ENCODE measurements around the gene NTN3. TPM values are rescaled to one million over a fixed set of nuclear protein-coding genes. Genes with fewer than 3 reads are reported as not detected.

The NTN3 gene
- total and polyA plus RNA-seq, 2 of the 4 experiments (the other 2 are of a cell fraction), result 0.18 to 0.38 TPM

DNA sequence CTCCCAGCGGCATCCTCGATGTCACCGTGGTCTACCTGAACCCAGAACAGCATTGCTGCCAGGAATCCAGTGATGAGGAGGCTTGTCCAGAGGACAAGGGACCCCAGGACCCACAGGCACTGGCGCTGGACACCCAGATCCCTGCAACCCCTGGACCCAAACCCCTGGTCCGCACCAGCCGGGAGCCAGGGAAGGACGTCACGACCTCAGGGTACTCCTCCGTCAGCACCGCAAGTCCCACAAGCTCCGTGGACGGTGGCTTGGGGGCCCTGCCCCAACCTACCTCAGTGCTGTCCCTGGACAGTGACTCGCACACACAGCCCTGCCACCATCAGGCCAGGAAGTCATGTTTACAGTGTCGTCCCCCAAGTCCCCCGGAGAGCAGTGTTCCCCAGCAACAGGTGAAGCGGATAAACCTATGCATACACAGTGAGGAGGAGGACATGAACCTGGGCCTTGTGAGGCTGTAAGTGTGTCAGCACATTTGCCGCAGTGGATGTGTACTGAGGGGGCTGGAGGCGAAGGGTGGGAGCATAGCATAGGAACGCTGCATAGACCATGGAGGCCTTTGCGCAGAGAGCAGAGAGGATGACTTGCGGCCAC, 14.4 kb upstream of the NTN3 start:
- H3K4ac ChIP-seq (ENCODE audit: low read depth, low read length), result no peak overlapping the region
- H2AK5ac ChIP-seq (ENCODE audit: low read depth, low read length), result no peak overlapping the region
- no peak overlapping the region for H3K9ac ChIP-seq (ENCODE audit: low read depth, low read length)
- no peak overlapping the region for H4K8ac ChIP-seq (ENCODE audit: low read depth in 2 of 2, low read length in 2 of 2)
- intact Hi-C loops (cut with micrococcal nuclease), result no loop called here
- H3K18ac ChIP-seq (ENCODE audit: low read depth, low read length), result no peak overlapping the region
- H3K4me2 ChIP-seq (ENCODE audit: low read depth, low read length), result no peak overlapping the region
- CTCF ChIA-PET, result no interaction called here
- no peak for DNase-seq
- no peak overlapping the region for H2BK20ac ChIP-seq (ENCODE audit: low read depth, low read length)
- H3K23ac ChIP-seq (ENCODE audit: low read depth, low read length), result no peak overlapping the region
- no peak overlapping the region for H2BK5ac ChIP-seq (ENCODE audit: low read depth, low read length, poor library complexity, severe bottlenecking)
- H3K27ac ChIP-seq (ENCODE audit: insufficient read depth, low read length), result no peak overlapping the region
- no peak overlapping the region for H2AK9ac ChIP-seq (replicated peaks; ENCODE audit: low read depth, low read length, poor library complexity)
- in situ Hi-C loops (cut with MboI; ENCODE audit: low sequenced_read_pairs), result no loop called here
- peaks cover 5% of the 10 kb centered on the region for H4K20me1 ChIP-seq (ENCODE audit: insufficient read depth, low read length)
- H3K4me3 ChIP-seq (ENCODE audit: insufficient read depth, low read depth, low read length), result no peak overlapping the region
- WGBS, 2 experiments (ENCODE audit: extremely low coverage in 2 of 2, insufficient read length in 1 of 2), result 94% methylated on average over 6 of the region's 21 CpGs; no CpG with 5 or more reads in 1 of the 2 experiments
- H3K9me1 ChIP-seq (ENCODE audit: insufficient read depth, low read length), result no peaks in the 10 kb centered on the region
- dilution Hi-C loops (cut with HindIII; ENCODE audit: low sequenced_read_pairs, unreplicated experiment), result no loop called here
- no peak overlapping the region for H4K91ac ChIP-seq (ENCODE audit: insufficient read depth, low read depth, low read length)
- H3K79me1 ChIP-seq (ENCODE audit: low read depth in 1 of 2, low read length in 2 of 2), result peaks cover 5 to 53% of the 10 kb centered on the region in 2 experiments; a peak in 3 of 4 replicates
- ATAC-seq (ENCODE audit: low read depth), result no peak
- POLR2A ChIA-PET (ENCODE audit: unreplicated experiment), result no interaction called here
- H2BK120ac ChIP-seq (ENCODE audit: low read depth, low read length), result no peak overlapping the region
- H4K5ac ChIP-seq (ENCODE audit: low read depth, low read length), result no peak overlapping the region
- no peaks in the 10 kb centered on the region for H3K9me3 ChIP-seq (ENCODE audit: control insufficient read depth, insufficient read depth, low read length)
- peaks cover 7% of the 10 kb centered on the region; the same call in 1 of the 2 replicates for H3K4me1 ChIP-seq (ENCODE audit: control insufficient read depth, insufficient read depth, low read length)
- no peak overlapping the region for H3K56ac ChIP-seq (ENCODE audit: extremely low read depth, insufficient read depth, low read length)
- peaks cover 29% of the 10 kb centered on the region for H3K36me3 ChIP-seq (ENCODE audit: control insufficient read depth, insufficient read depth, low read length)
- no peaks in the 10 kb centered on the region for H3K27me3 ChIP-seq (ENCODE audit: control insufficient read depth, insufficient read depth, low read length)
- H2BK15ac ChIP-seq (ENCODE audit: low read depth, low read length), result no peak overlapping the region
- BruUV-seq (replicated peaks), result no TSS peak
- no peak overlapping the region for H3K14ac ChIP-seq (replicated peaks; ENCODE audit: low read depth, low read length)
- TF ChIP-seq MXI1 (IDR thresholded peaks at IDR 0.05; ENCODE audit: borderline replicate concordance, low read depth, low read length), result no peak
- no peak for TF ChIP-seq BHLHE40 (IDR thresholded peaks at IDR 0.05; ENCODE audit: low read depth, low read length)
- no peak for TF ChIP-seq FOS (IDR thresholded peaks at IDR 0.05; ENCODE audit: low read depth, low read length)
- TF ChIP-seq POLR2A (IDR thresholded peaks at IDR 0.05; ENCODE audit: low read depth, low read length), result no peak
- no peak for TF ChIP-seq MAFK (IDR thresholded peaks at IDR 0.05; ENCODE audit: low read depth, low read length)
- TF ChIP-seq, protein P1, sequence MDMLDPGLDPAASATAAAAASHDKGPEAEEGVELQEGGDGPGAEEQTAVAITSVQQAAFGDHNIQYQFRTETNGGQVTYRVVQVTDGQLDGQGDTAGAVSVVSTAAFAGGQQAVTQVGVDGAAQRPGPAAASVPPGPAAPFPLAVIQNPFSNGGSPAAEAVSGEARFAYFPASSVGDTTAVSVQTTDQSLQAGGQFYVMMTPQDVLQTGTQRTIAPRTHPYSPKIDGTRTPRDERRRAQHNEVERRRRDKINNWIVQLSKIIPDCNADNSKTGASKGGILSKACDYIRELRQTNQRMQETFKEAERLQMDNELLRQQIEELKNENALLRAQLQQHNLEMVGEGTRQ (IDR thresholded peaks at IDR 0.05; ENCODE audit: low read depth, low read length), result no peak
- TF ChIP-seq NFE2L2 (IDR thresholded peaks at IDR 0.05; ENCODE audit: low read depth, low read length), result no peak
- TF ChIP-seq SMC3 (IDR thresholded peaks at IDR 0.05; ENCODE audit: low read depth, low read length), result no peak
- no peak for TF ChIP-seq CHD1 (IDR thresholded peaks at IDR 0.05; ENCODE audit: low read depth, low read length)
- TF ChIP-seq, protein P2, sequence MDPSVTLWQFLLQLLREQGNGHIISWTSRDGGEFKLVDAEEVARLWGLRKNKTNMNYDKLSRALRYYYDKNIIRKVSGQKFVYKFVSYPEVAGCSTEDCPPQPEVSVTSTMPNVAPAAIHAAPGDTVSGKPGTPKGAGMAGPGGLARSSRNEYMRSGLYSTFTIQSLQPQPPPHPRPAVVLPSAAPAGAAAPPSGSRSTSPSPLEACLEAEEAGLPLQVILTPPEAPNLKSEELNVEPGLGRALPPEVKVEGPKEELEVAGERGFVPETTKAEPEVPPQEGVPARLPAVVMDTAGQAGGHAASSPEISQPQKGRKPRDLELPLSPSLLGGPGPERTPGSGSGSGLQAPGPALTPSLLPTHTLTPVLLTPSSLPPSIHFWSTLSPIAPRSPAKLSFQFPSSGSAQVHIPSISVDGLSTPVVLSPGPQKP (IDR thresholded peaks at IDR 0.05; ENCODE audit: borderline replicate concordance, low read depth, low read length), result no peak
- no peak for TF ChIP-seq MAZ (IDR thresholded peaks at IDR 0.05; ENCODE audit: borderline replicate concordance, low read depth, low read length)
- TF ChIP-seq RFX5 (IDR thresholded peaks at IDR 0.05; ENCODE audit: low read depth, low read length), result no peak
- no peak overlapping the region for H2AFZ ChIP-seq (replicated peaks; ENCODE audit: low read length, poor library complexity)

All from IMR-90 (cell line).